Neural progenitor cell (in vitro differentiated cells): ENCODE data around the gene C6orf47.

Experiments
- EZH2 ChIP-seq: fragments of 200-600 bp; sonication (generic); IDR thresholded peaks from 2 replicates; pipeline ENCODE4 v1.6.1; 2017; ENCODE audit warnings: antibody characterized with exemption, mild to moderate bottlenecking, moderate library complexity
- TF ChIP-seq, protein P1 (sequence below): fragments of 200-600 bp; sonication (generic); IDR thresholded peaks from 2 replicates; pipeline ENCODE4 v1.5.1; 2017; ENCODE audit warnings: antibody characterized with exemption, mild to moderate bottlenecking

DNA sequence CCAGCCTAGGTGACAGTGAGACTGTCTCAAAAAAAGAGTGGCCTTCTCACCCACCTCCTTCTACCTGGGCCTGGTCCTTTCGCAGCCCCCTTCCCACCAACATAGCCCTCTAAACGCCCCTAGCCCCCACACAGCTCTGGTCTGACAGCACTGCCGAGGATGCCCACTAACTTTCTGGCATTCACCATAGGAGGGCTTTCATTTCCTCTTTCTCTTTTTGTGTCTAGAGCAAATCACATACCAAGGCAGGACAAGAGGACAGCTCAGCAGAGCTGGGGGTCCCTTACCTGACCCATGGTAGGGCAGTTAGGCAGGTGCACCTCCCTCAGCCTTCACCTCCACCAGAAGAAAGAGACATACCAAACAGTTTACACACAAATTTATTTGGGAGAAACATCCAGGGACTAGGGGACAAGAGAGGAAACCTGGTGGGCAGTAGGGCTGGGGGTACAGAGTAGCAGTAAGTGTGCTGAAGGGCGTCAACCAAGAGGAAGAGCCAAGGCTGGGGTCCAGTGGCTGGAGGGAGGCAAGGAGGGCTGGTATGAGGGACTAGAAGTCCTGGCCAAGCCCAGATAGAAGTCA lies 15.8 kb upstream of the C6orf47 start:
- no peak for TF ChIP-seq EZH2
- TF ChIP-seq, protein P1, sequence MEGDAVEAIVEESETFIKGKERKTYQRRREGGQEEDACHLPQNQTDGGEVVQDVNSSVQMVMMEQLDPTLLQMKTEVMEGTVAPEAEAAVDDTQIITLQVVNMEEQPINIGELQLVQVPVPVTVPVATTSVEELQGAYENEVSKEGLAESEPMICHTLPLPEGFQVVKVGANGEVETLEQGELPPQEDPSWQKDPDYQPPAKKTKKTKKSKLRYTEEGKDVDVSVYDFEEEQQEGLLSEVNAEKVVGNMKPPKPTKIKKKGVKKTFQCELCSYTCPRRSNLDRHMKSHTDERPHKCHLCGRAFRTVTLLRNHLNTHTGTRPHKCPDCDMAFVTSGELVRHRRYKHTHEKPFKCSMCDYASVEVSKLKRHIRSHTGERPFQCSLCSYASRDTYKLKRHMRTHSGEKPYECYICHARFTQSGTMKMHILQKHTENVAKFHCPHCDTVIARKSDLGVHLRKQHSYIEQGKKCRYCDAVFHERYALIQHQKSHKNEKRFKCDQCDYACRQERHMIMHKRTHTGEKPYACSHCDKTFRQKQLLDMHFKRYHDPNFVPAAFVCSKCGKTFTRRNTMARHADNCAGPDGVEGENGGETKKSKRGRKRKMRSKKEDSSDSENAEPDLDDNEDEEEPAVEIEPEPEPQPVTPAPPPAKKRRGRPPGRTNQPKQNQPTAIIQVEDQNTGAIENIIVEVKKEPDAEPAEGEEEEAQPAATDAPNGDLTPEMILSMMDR, result no peak
